ENCODE results near the gene BANF1. TPM values are rescaled to one million over a fixed set of nuclear protein-coding genes. Genes with fewer than 3 reads are reported as not detected.
A peak's percentile ranks its signal among the peaks of the same experiment; 100 is the strongest.

Gene BANF1
- total and polyA plus RNA-seq, 2 of the 13 experiments (the other 11 are each of a cell fraction or from before 2014, with no cell fraction given), result 40.5 to 86.5 TPM

DNA sequence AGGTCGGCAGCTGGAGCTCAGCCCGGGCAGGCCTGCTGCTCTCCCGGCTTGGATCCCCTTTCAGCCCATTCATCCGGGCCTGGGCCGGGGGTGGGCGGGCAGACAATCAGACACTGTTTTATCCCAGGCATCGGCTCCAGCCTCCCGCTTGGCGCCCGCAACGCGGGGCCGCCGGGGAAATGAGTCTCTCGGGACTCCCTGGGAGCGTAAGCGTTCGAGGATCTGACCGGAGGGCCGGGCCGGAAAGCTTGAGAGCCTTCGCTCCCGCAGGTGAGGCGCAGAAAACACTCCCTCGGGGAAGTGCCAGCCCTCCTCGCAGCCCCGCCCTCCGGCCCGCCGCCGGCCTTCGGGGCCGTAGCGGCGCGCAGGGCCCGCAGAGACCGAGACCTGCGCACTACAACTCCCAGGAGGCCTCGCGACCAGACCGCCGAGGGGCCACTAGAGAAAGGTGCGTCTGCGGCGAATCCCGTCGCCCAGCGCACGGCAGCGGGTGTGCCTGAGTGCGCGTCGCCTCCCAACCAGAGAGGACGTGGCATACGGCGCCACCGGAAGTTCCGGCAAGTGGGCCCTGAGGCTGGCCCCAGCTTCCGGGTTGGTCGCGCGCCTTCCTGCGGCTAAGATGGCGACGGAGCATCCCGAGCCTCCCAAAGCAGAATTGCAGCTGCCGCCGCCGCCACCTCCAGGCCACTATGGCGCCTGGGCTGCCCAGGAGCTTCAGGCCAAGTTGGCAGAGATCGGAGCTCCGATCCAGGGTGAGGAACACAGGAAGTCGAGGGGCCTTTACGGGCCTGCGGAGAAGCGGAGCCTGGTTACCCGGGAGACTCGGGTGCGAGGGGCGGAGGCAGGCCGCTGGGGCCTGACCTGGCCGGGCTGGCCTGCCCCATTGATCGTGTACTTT, 49.7 kb downstream of the BANF1 start, which contains the start of gene SF3B2 (continued):
- TF ChIP-seq, protein P1, sequence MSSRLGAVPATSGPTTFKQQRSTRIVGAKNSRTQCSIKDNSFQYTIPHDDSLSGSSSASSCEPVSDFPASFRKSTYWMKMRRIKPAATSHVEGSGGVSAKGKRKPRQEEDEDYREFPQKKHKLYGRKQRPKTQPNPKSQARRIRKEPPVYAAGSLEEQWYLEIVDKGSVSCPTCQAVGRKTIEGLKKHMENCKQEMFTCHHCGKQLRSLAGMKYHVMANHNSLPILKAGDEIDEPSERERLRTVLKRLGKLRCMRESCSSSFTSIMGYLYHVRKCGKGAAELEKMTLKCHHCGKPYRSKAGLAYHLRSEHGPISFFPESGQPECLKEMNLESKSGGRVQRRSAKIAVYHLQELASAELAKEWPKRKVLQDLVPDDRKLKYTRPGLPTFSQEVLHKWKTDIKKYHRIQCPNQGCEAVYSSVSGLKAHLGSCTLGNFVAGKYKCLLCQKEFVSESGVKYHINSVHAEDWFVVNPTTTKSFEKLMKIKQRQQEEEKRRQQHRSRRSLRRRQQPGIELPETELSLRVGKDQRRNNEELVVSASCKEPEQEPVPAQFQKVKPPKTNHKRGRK (CRISPR knock-in tag; IDR thresholded peaks at IDR 0.05), result no peak
- no peak for TF ChIP-seq JUND (CRISPR knock-in tag; IDR thresholded peaks at IDR 0.05)
- TF ChIP-seq ZNF790 (CRISPR knock-in tag; IDR thresholded peaks at IDR 0.05; ENCODE audit: borderline replicate concordance), result peak; percentile 79; the same call in 1 of the 2 replicates
- TF ChIP-seq, protein P2, sequence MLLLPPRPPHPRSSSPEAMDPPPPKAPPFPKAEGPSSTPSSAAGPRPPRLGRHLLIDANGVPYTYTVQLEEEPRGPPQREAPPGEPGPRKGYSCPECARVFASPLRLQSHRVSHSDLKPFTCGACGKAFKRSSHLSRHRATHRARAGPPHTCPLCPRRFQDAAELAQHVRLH (CRISPR knock-in tag; IDR thresholded peaks at IDR 0.05; ENCODE audit: borderline replicate concordance, low read depth), result peak; percentile 78; the same call in 1 of the 2 replicates
- no peak for TF ChIP-seq PAX8 (CRISPR knock-in tag; IDR thresholded peaks at IDR 0.05; ENCODE audit: borderline replicate concordance)
- TF ChIP-seq, protein P3, sequence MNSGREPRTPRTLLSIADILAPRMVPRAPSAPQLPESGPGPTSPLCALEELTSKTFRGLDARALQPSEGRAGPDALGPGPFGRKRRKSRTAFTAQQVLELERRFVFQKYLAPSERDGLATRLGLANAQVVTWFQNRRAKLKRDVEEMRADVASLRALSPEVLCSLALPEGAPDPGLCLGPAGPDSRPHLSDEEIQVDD (CRISPR knock-in tag; IDR thresholded peaks at IDR 0.05; ENCODE audit: borderline replicate concordance), result no peak
- TF ChIP-seq, protein P4, sequence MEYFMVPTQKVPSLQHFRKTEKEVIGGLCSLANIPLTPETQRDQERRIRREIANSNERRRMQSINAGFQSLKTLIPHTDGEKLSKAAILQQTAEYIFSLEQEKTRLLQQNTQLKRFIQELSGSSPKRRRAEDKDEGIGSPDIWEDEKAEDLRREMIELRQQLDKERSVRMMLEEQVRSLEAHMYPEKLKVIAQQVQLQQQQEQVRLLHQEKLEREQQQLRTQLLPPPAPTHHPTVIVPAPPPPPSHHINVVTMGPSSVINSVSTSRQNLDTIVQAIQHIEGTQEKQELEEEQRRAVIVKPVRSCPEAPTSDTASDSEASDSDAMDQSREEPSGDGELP (IDR thresholded peaks at IDR 0.05; ENCODE audit: borderline replicate concordance, low read depth), result no peak; the same call in 1 of the 2 replicates
- TF ChIP-seq, protein P5, sequence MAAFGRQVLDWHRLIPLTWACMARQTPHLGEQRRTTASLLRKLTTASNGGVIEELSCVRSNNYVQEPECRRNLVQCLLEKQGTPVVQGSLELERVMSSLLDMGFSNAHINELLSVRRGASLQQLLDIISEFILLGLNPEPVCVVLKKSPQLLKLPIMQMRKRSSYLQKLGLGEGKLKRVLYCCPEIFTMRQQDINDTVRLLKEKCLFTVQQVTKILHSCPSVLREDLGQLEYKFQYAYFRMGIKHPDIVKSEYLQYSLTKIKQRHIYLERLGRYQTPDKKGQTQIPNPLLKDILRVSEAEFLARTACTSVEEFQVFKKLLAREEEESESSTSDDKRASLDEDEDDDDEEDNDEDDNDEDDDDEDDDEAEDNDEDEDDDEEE (CRISPR knock-in tag; IDR thresholded peaks at IDR 0.05), result no peak
- TF ChIP-seq ZFP36L2 (CRISPR knock-in tag; IDR thresholded peaks at IDR 0.05), result no peak
- TF ChIP-seq, protein P6, sequence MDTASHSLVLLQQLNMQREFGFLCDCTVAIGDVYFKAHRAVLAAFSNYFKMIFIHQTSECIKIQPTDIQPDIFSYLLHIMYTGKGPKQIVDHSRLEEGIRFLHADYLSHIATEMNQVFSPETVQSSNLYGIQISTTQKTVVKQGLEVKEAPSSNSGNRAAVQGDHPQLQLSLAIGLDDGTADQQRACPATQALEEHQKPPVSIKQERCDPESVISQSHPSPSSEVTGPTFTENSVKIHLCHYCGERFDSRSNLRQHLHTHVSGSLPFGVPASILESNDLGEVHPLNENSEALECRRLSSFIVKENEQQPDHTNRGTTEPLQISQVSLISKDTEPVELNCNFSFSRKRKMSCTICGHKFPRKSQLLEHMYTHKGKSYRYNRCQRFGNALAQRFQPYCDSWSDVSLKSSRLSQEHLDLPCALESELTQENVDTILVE (CRISPR knock-in tag; IDR thresholded peaks at IDR 0.05), result peak; percentile 59; the same call in 1 of the 2 replicates
- TF ChIP-seq SOX6 (IDR thresholded peaks at IDR 0.05), result no peak
- TF ChIP-seq SOX6 (CRISPR knock-in tag; IDR thresholded peaks at IDR 0.05), result peak; percentile 47; the same call in 1 of the 2 replicates
- no peak for TF ChIP-seq MAF1 (CRISPR knock-in tag; IDR thresholded peaks at IDR 0.05; ENCODE audit: borderline replicate concordance)
- TF ChIP-seq, protein P7, sequence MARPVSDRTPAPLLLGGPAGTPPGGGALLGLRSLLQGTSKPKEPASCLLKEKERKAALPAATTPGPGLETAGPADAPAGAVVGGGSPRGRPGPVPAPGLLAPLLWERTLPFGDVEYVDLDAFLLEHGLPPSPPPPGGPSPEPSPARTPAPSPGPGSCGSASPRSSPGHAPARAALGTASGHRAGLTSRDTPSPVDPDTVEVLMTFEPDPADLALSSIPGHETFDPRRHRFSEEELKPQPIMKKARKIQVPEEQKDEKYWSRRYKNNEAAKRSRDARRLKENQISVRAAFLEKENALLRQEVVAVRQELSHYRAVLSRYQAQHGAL (CRISPR knock-in tag; IDR thresholded peaks at IDR 0.05; ENCODE audit: not compliant biosample characterization), result no peak
- no peak for TF ChIP-seq ZNF30 (CRISPR knock-in tag; IDR thresholded peaks at IDR 0.05)
- TF ChIP-seq BHLHE40 (IDR thresholded peaks at IDR 0.05; ENCODE audit: low read length), result no peak; the same call in 1 of the 2 replicates
- peak; percentile 95 for TF ChIP-seq YY1 (IDR thresholded peaks at IDR 0.05; ENCODE audit: insufficient read depth, insufficient replicate concordance, low read depth, low read length)
- peak; percentile 94 for TF ChIP-seq YEATS4 (CRISPR knock-in tag; IDR thresholded peaks at IDR 0.05; ENCODE audit: borderline replicate concordance)
- TF ChIP-seq, protein P8, sequence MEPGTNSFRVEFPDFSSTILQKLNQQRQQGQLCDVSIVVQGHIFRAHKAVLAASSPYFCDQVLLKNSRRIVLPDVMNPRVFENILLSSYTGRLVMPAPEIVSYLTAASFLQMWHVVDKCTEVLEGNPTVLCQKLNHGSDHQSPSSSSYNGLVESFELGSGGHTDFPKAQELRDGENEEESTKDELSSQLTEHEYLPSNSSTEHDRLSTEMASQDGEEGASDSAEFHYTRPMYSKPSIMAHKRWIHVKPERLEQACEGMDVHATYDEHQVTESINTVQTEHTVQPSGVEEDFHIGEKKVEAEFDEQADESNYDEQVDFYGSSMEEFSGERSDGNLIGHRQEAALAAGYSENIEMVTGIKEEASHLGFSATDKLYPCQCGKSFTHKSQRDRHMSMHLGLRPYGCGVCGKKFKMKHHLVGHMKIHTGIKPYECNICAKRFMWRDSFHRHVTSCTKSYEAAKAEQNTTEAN (CRISPR knock-in tag; conservative IDR thresholded peaks at IDR 0.05), result no peak
- peak; percentile 73; the same call in 1 of the 2 replicates for TF ChIP-seq ZNF546 (CRISPR knock-in tag; conservative IDR thresholded peaks at IDR 0.05)

All from HepG2 (cell line).